Measurements from ENCODE around the gene PPM1M.

The PPM1M gene

GRCh38 chr3:52240059-52240885, 5.3 kb upstream of the PPM1M start:
- Histone ChIP-seq H3K4me3 (ENCODE audit: low read depth, low read length) (peak overlapping the region; percentile 93; the same call in 1 of the 2 replicates), H3K27ac (ENCODE audit: low read depth, low read length) (no peak overlapping the region), H3K9me3 (ENCODE audit: control insufficient read depth, insufficient read depth, low read depth, low read length) (peaks cover 5% of the 10 kb centered on the region; the same call in 1 of the 2 replicates), H3K36me3 (ENCODE audit: control insufficient read depth, insufficient read depth, low read length) (peaks cover 4% of the 10 kb centered on the region; the same call in 1 of the 2 replicates), H3K27me3 (ENCODE audit: control insufficient read depth, insufficient read depth, low read length) (peaks cover 13% of the 10 kb centered on the region), H3K4me1 (ENCODE audit: control insufficient read depth, insufficient read depth, low read length) (peaks cover 46% of the 10 kb centered on the region), H3K9ac (ENCODE audit: low read length) (peak overlapping the region; percentile 44)

DNA sequence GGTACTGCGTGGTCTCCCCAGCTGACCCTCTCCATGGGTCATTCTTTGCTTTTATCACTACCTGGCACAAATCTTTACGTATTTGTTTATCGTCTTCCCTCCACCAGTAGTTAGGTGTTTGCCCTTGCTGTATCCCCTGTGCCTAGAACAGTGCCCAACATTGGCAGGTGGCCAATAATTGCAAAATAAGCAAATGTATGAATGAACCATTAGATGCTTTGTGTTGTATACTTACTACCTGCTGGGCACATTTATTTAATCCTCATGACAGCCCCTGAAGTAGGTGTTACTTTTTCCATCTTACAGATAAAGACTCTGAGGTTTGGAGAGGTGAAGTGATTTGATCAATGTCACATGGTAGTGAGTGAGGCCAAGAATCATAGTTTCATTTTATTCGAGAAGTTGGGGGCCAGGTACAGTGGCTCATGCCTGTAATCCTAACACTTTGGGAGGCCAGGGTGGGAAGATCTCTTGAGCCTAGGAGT, 4.6 kb upstream of the PPM1M start:
- H3K4me1 ChIP-seq (ENCODE audit: control insufficient read depth, insufficient read depth, low read length), result peaks cover 44% of the 10 kb centered on the region
- H3K27ac ChIP-seq (ENCODE audit: low read depth, low read length), result no peak overlapping the region
- no peaks in the 10 kb centered on the region for H3K36me3 ChIP-seq (ENCODE audit: control insufficient read depth, insufficient read depth, low read length)
- peaks cover 18% of the 10 kb centered on the region for H3K27me3 ChIP-seq (ENCODE audit: control insufficient read depth, insufficient read depth, low read length)
- peak overlapping the region; percentile 44 for H3K9ac ChIP-seq (ENCODE audit: low read length)
- no peak overlapping the region for H3K4me3 ChIP-seq (ENCODE audit: low read depth, low read length)
- H3K9me3 ChIP-seq (ENCODE audit: control insufficient read depth, insufficient read depth, low read depth, low read length), result peaks cover 5% of the 10 kb centered on the region; the same call in 1 of the 2 replicates

DNA sequence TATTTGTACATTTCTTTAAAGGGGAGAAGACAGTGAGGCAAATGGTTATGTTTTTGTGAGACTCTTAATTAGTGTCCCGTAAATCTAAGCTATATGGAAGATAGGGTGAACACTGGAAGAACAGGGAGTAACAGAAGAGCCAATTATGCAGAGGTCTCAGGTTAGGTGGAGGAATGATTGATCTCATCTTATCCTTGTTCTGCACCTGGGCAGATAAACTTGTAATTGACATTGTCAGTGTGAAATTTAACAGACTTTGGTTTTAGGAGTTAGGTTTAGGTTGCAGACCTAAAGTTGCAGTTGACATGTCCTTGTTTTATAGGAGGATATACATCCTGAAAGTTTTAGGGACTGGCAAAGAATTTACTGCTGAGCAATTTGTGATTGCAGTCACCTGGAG, 3.5 kb upstream of the PPM1M start:
- no peak overlapping the region for H3K27ac ChIP-seq (ENCODE audit: low read depth, low read length)
- peaks cover 40% of the 10 kb centered on the region for H3K4me1 ChIP-seq (ENCODE audit: control insufficient read depth, insufficient read depth, low read length)

GRCh38 chr3:52243791-52244628, 1.5 kb upstream of the PPM1M start:
- peaks cover 3% of the 10 kb centered on the region; the same call in 1 of the 2 replicates for H3K36me3 ChIP-seq (ENCODE audit: control insufficient read depth, insufficient read depth, low read length)
- no peak overlapping the region for H3K27ac ChIP-seq (ENCODE audit: low read depth, low read length)
- H3K9ac ChIP-seq (ENCODE audit: low read length), result no peak overlapping the region
- peaks cover 32% of the 10 kb centered on the region for H3K27me3 ChIP-seq (ENCODE audit: control insufficient read depth, insufficient read depth, low read length)
- no peak overlapping the region for H3K4me3 ChIP-seq (ENCODE audit: low read depth, low read length)
- peaks cover 25% of the 10 kb centered on the region for H3K4me1 ChIP-seq (ENCODE audit: control insufficient read depth, insufficient read depth, low read length)
- peaks cover 5% of the 10 kb centered on the region; the same call in 1 of the 2 replicates for H3K9me3 ChIP-seq (ENCODE audit: control insufficient read depth, insufficient read depth, low read depth, low read length)

More for the DNA sequence above, 3.5 kb upstream of the PPM1M start:
- Histone ChIP-seq H3K9me3 (ENCODE audit: control insufficient read depth, insufficient read depth, low read depth, low read length) (peaks cover 5% of the 10 kb centered on the region; the same call in 1 of the 2 replicates), H3K36me3 (ENCODE audit: control insufficient read depth, insufficient read depth, low read length) (no peaks in the 10 kb centered on the region), H3K9ac (ENCODE audit: low read length) (no peak overlapping the region), H3K27me3 (ENCODE audit: control insufficient read depth, insufficient read depth, low read length) (peaks cover 29% of the 10 kb centered on the region), H3K4me3 (ENCODE audit: low read depth, low read length) (no peak overlapping the region)

- Histone ChIP-seq H3K9me3 (ENCODE audit: control insufficient read depth, insufficient read depth, low read depth, low read length) (peaks cover 5% of the 10 kb centered on the region; the same call in 1 of the 2 replicates), H3K4me1 (ENCODE audit: control insufficient read depth, insufficient read depth, low read length) (peaks cover 11% of the 10 kb centered on the region; the same call in 1 of the 2 replicates), H3K9ac (ENCODE audit: low read length) (peak overlapping the region; percentile 42), H3K27me3 (ENCODE audit: control insufficient read depth, insufficient read depth, low read length) (peaks cover 32% of the 10 kb centered on the region), H3K36me3 (ENCODE audit: control insufficient read depth, insufficient read depth, low read length) (peaks cover 15% of the 10 kb centered on the region), H3K4me3 (ENCODE audit: low read depth, low read length) (peak overlapping the region; percentile 59), H3K27ac (ENCODE audit: low read depth, low read length) (no peak overlapping the region)
Observed at GRCh38 chr3:52246264-52246620, 683 bp downstream of the PPM1M start.

GRCh38 chr3:52246728-52247408, 1.3 kb downstream of the PPM1M start:
- Histone ChIP-seq H3K36me3 (ENCODE audit: control insufficient read depth, insufficient read depth, low read length) (peaks cover 20% of the 10 kb centered on the region), H3K9ac (ENCODE audit: low read length) (no peak overlapping the region), H3K27ac (ENCODE audit: low read depth, low read length) (no peak overlapping the region), H3K4me3 (ENCODE audit: low read depth, low read length) (no peak overlapping the region), H3K9me3 (ENCODE audit: control insufficient read depth, insufficient read depth, low read depth, low read length) (peaks cover 5% of the 10 kb centered on the region; the same call in 1 of the 2 replicates), H3K27me3 (ENCODE audit: control insufficient read depth, insufficient read depth, low read length) (peaks cover 32% of the 10 kb centered on the region), H3K4me1 (ENCODE audit: control insufficient read depth, insufficient read depth, low read length) (peaks cover 11% of the 10 kb centered on the region; the same call in 1 of the 2 replicates)

- Histone ChIP-seq H3K4me1 (ENCODE audit: control insufficient read depth, insufficient read depth, low read length) (peaks cover 11% of the 10 kb centered on the region; the same call in 1 of the 2 replicates), H3K27ac (ENCODE audit: low read depth, low read length) (no peak overlapping the region), H3K4me3 (ENCODE audit: low read depth, low read length) (no peak overlapping the region), H3K9ac (ENCODE audit: low read length) (no peak overlapping the region), H3K27me3 (ENCODE audit: control insufficient read depth, insufficient read depth, low read length) (peaks cover 32% of the 10 kb centered on the region), H3K36me3 (ENCODE audit: control insufficient read depth, insufficient read depth, low read length) (peaks cover 28% of the 10 kb centered on the region), H3K9me3 (ENCODE audit: control insufficient read depth, insufficient read depth, low read depth, low read length) (peaks cover 5% of the 10 kb centered on the region; the same call in 1 of the 2 replicates)
Observed at GRCh38 chr3:52247409-52248164, 2.0 kb downstream of the PPM1M start.

DNA sequence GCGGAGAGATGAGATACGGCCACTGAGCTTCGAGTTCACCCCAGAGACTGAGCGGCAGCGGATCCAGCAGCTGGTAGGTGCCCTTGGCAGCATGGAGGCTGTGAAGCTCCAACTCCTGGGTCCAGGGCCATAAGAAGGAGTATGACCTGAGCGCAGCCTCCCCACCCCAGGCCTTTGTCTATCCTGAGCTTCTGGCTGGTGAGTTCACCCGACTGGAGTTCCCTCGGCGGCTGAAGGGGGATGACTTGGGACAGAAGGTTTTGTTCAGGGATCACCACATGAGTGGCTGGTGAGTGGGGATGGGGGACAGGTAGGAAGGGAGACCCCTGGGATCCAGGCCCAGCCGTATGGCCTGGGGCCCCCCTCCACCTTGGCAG, 2.6 kb downstream of the PPM1M start:
- H3K9ac ChIP-seq (ENCODE audit: low read length), result no peak overlapping the region
- peaks cover 11% of the 10 kb centered on the region; the same call in 1 of the 2 replicates for H3K4me1 ChIP-seq (ENCODE audit: control insufficient read depth, insufficient read depth, low read length)
- peaks cover 5% of the 10 kb centered on the region; the same call in 1 of the 2 replicates for H3K9me3 ChIP-seq (ENCODE audit: control insufficient read depth, insufficient read depth, low read depth, low read length)
- peaks cover 32% of the 10 kb centered on the region for H3K27me3 ChIP-seq (ENCODE audit: control insufficient read depth, insufficient read depth, low read length)
- no peak overlapping the region for H3K4me3 ChIP-seq (ENCODE audit: low read depth, low read length)
- no peak overlapping the region for H3K27ac ChIP-seq (ENCODE audit: low read depth, low read length)
- H3K36me3 ChIP-seq (ENCODE audit: control insufficient read depth, insufficient read depth, low read length), result peaks cover 32% of the 10 kb centered on the region

- Histone ChIP-seq H3K27me3 (ENCODE audit: control insufficient read depth, insufficient read depth, low read length) (peaks cover 32% of the 10 kb centered on the region), H3K4me3 (ENCODE audit: low read depth, low read length) (no peak overlapping the region), H3K9me3 (ENCODE audit: control insufficient read depth, insufficient read depth, low read depth, low read length) (no peaks in the 10 kb centered on the region), H3K4me1 (ENCODE audit: control insufficient read depth, insufficient read depth, low read length) (peaks cover 11% of the 10 kb centered on the region; the same call in 1 of the 2 replicates), H3K36me3 (ENCODE audit: control insufficient read depth, insufficient read depth, low read length) (peaks cover 40% of the 10 kb centered on the region), H3K9ac (ENCODE audit: low read length) (no peak overlapping the region), H3K27ac (ENCODE audit: low read depth, low read length) (no peak overlapping the region)
Observed at GRCh38 chr3:52248816-52249547, 3.4 kb downstream of the PPM1M start.
